Stimulated activated CD4-positive, alpha-beta T cell treated with anti-CD3 and anti-CD28 coated beads, Interleukin-4, amount 100 ng/mL, for 1 hour (primary cell): ENCODE measurements around the gene TAF11L11.
"Not testable (repeated sequence)": the region's sequence is repeated elsewhere in the genome, so short reads cannot be mapped to it uniquely, and the experiment has no call there.

ENCODE experiments used
- DNase-seq: peaks from one replicate; pipeline ENCODE4 v3.0.0-alpha.2; 2020

TAF11L11 gene

DNA sequence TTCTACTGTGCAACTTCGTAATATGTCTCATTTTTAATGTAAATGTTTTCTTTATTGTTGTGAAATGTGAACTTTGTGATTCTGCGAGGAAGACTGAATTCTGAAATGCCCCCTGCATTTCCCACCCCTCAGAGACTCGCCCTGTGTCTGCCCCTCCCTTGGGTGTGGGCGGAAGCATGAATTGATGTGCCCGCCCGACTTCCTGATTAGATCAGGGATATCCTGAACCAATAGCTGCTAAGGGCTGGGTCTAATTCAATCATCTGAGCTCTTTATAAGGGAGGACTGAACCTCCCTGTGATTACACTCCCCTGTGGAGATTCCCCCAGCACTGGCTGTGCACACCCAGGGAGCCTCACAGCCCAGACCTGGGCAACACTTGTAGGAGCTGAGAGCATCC lies at the start of gene TAF11L11:
TAF11L11 (plus strand) TSS at position 304 of the 400 bp plus-strand sequence.
- DNase-seq, result not testable (repeated sequence)

- DNase-seq, result not testable (repeated sequence)
Observed at GRCh38 chr5:17585658-17586057, 18.3 kb upstream of the TAF11L11 start, which contains the start of gene TAF11L7. TAF11L7 (minus strand) TSS chr5:17585758.

- not testable (repeated sequence) for DNase-seq
Observed at GRCh38 chr5:17590860-17591259, 13.1 kb upstream of the TAF11L11 start, which contains the start of gene TAF11L8. TAF11L8 (minus strand) TSS chr5:17590960.

GRCh38 chr5:17594255-17594654 lies 9.7 kb upstream of the TAF11L11 start, which contains the start of gene TAF11L9:
TAF11L9 (minus strand) TSS chr5:17594394.
- not testable (repeated sequence) for DNase-seq

GRCh38 chr5:17597728-17598127 lies 6.3 kb upstream of the TAF11L11 start, which contains the start of gene TAF11L10:
TAF11L10 (minus strand) TSS chr5:17597828.
- not testable (repeated sequence) for DNase-seq

DNA sequence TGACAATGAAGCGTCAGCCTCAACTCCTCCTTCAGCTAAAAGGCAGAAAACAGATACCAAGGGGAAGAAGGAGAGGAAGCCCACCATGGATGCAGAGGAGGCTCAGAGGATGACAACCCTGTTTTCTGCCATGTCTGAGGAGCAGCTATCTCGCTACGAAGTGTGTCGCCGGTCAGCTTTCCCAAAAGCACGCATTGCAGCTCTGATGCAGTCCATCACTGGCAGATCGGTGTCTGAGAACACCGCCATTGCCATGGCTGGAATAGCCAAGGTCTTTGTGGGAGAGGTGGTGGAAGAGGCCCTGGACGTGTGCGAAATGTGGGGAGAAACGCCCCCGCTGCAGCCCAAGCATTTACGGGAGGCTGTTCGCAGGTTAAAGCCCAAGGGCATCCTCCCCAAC lies 968 bp downstream of the TAF11L11 start:
- no peak for DNase-seq

- not testable (repeated sequence) for DNase-seq
Observed at GRCh38 chr5:17607461-17607860, 3.5 kb downstream of the TAF11L11 start.

DNA sequence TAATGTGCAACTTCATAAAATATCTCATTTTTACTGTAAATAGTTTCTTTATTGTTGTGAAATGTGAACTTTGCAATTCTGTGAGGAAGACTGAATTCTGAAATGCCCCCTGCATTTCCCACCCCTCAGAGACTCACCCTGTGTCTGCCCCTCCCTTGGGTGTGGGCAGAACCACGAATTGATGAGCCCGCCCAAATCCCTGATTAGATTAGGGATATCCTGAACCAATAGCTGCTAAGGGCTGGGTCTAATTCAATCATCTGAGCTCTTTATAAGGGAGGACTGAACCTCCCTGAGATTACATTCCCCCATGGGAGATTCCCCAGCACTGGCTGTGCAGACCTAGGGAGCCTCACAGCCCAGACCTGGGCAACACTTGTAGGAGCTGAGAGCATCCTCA lies 6.1 kb downstream of the TAF11L11 start, which contains the start of gene TAF11L12:
TAF11L12 (plus strand) TSS at position 301 of the 400 bp plus-strand sequence.
- DNase-seq, result not testable (repeated sequence)

DNA sequence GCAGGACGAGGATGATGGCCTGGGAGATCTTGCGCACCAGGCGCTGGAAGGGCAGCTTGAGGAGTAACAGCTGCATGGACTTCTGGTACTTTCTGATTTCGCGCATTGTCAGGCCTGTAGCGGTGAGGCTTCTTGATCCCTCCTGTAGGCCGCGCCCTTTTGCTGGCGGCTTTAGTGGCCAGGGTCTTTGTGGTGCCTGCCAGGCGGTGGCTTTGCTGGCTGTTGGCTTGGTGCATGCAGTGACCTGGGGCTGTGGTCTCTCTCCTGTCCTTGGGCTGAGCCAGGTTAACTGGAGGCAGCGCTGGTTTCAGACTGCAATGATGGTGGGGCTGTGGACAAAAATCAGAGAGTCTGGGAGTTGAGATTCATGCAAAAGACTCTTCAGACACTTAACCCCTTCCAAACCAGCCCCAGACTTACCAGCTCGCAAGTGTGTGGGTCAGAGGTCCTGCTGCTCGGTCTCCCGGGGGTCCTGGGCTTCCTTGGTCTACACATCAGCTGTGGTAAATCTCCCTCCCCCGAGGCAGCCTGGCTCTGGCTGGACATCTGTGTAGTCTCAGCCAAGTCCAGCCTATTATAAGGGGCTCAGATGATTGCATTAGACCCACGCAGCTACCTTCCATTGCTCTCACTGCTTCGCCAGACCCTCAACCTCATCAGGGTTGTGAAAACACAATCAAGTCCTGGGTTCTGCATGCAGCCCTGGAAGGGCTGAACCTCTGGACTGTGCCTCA lies 11.1 kb downstream of the TAF11L11 start:
- no peak for DNase-seq

DNA sequence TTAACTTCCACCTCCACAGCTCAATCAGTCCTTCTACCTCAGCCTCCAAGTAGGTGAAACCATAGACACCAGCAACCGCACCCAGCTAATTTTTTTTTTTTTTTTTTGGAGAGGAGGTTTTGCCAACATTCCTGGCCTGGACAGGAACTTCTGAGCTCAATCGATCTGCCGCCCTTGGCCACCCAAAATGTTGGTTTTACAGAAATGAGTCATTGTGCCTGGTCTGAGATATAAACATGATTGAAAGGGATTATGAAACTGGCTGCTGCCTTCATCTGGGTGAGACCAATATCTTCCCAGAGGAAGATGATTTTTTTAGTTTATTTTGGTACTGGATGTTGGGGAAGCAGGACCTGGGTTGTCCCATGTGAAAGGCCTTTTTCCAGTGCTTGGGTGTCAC lies 15.4 kb downstream of the TAF11L11 start:
- DNase-seq, result no peak

DNA sequence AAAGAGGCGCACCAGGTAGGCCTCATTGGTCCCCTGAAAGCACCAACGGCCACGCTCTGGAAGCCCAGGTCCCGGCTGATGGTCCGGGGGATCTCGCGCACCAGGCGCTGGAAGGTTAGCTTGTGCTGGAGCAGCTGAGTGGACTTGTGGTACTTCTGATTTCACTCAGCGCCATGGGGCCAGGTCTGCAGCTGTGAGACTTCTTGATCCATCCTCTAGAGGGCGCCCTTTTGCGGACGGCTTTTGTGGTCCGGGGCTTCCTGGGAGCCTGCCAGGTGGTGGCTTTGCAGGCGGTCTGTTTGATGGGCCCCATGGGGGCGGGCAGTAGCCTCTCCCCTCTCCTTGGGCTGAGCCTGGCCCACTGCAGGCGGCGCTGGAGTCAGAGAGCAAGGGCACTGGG lies 16.6 kb downstream of the TAF11L11 start:
- DNase-seq, result no peak

GRCh38 chr5:17625686-17626085 lies 21.7 kb downstream of the TAF11L11 start:
- DNase-seq, result no peak

DNA sequence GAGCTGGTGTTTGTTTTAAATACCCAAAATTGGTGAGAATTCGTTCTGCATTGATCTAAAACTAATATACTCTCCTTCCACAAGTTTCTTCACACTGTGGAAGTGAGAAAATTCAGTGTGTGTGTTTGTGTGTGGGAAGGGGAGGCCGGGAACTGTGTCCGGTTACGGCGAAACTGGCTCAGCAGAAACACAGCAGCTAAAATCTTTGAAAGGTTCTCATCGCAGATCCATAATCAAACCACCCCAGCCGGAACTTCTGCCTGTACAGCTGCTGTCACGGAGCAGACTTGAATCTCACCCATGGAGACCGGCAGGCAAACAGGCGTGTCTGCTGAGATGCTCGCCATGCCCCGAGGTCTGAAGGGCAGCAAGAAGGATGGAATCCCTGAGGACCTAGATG lies 27.8 kb downstream of the TAF11L11 start, which contains the start of gene TAF11L13:
TAF11L13 (plus strand) TSS at position 301 of the 400 bp plus-strand sequence.
- not testable (repeated sequence) for DNase-seq

DNA sequence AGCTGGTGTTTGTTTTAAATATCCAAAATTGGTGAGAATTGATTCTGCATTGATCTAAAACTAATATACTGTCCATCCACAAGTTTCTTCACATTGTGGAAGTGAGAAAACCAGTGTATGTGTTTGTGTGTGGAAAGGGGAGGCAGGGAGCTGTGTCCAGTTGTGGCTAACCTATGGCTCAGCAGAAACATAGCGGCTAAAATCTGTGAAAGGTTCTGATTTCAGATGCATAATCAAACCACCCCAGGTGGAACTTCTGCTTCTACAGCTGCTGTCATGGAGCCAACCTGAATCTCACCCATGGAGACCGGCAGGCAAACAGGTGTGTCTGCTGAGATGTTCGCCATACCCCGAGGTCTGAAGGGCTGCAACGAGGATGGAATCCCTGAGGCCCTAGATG lies 30.2 kb downstream of the TAF11L11 start, which contains the start of gene TAF11L14:
TAF11L14 (plus strand) TSS at position 301 of the 400 bp plus-strand sequence.
- DNase-seq, result no peak

GRCh38 chr5:17649232-17649631 lies 45.2 kb downstream of the TAF11L11 start:
- not testable (repeated sequence) for DNase-seq

DNA sequence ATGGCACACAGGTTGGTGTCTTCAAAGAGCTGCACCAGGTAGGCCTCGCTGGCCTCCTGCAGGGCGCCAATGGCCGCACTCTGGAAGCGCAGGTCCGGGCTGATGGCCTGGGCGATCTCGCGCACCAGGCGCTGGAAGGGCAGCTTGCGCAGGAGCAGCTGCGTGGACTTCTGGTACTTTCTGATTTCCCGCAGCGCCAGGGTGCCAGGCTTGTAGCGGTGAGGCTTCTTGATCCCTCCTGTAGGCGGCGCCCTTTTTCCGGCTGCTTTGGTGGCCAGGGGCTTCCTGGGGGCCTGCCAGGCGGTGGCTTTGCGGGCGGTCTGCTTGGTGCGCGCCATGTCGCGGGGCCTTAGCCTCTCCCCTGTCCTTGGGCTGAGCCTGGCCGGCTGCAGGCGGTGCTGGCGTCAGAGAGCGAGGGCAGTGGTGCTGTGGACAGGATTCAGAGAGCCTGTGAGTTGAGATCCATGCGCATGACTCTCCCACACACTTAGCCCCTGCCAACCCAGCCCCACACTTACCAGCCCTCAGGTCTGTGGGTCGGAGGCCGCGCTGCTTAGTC lies 51.3 kb downstream of the TAF11L11 start:
- not testable (repeated sequence) for DNase-seq
